Subcutaneous abdominal adipose tissue (tissue), 5 donors: ENCODE data around the gene KATNB1.
"Not testable (repeated sequence)": the region's sequence is repeated elsewhere in the genome, so short reads cannot be mapped to it uniquely, and the experiment has no call there.

ENCODE experiments used
- H3K27ac ChIP-seq: one replicate; pipeline ENCODE4 v1.7.0; 2013; ENCODE audit warnings: low read depth, mild to moderate bottlenecking, inconsistent platforms, low read length, moderate library complexity
- H3K27me3 ChIP-seq, 5 donors: one replicate each; pipeline ENCODE4 v1.7.0; 2013; ENCODE audit warnings: low read length in 5 of 5, inconsistent platforms in 1 of 5; ENCODE audit not compliant: control insufficient read depth in 5 of 5, insufficient read depth in 4 of 5
- H3K36me3 ChIP-seq, 5 donors: one replicate each; pipeline ENCODE4 v1.7.0; 2013; ENCODE audit warnings: low read length in 5 of 5; ENCODE audit not compliant: control insufficient read depth in 5 of 5, insufficient read depth in 5 of 5
- H3K4me1 ChIP-seq, 5 donors: one replicate each; pipeline ENCODE4 v1.7.0; 2013; ENCODE audit warnings: low read length in 5 of 5, mild to moderate bottlenecking in 3 of 5, moderate library complexity in 1 of 5; ENCODE audit not compliant: control insufficient read depth in 5 of 5, insufficient read depth in 5 of 5
- H3K4me3 ChIP-seq, 5 donors: one replicate each; pipeline ENCODE4 v1.7.0; 2013; ENCODE audit warnings: low read length in 5 of 5, low read depth in 1 of 5
- H3K9ac ChIP-seq, 5 donors: one replicate each; pipeline ENCODE4 v1.7.0; 2013; ENCODE audit warnings: low read length in 5 of 5, mild to moderate bottlenecking in 4 of 5, moderate library complexity in 3 of 5
- H3K9me3 ChIP-seq, 5 donors: one replicate each; pipeline ENCODE4 v1.7.0; 2013; ENCODE audit warnings: low read length in 5 of 5; ENCODE audit not compliant: control insufficient read depth in 5 of 5
- donor health status: healthy.
- donor health status: healthy.
- donor health status: healthy.
- donor health status: healthy.
- donor health status: healthy.

KATNB1 gene

DNA sequence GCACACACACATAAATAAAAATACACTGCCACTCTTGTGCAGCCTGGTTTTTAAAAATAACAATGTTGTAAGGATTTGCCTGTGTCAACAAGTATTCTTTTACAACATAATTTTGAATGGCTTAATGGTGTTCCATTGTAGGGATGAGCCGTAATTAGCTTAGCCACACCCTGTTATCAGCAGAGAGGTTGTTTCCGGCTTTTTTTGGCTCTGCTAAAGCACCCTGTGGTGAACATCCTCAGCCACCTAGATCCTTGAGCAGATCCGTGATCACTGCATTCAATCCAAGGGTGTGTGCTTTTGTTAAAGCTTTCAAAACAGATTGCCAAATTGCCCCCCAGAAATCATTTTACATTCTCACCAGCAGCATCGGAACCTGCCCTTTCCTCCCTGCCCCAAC lies 7.0 kb downstream of the KATNB1 start:
- H3K9me3 ChIP-seq, result no peaks in the 10 kb centered on the region
- H3K4me3 ChIP-seq, result no peak overlapping the region
- no peaks in the 10 kb centered on the region for H3K4me1 ChIP-seq
- H3K27me3 ChIP-seq, result no peaks in the 10 kb centered on the region
- peaks cover 0 to 35% (median 15%) of the 10 kb centered on the region in 5 donors for H3K36me3 ChIP-seq
- no peak overlapping the region for H3K9ac ChIP-seq
- no peak overlapping the region for H3K27ac ChIP-seq

DNA sequence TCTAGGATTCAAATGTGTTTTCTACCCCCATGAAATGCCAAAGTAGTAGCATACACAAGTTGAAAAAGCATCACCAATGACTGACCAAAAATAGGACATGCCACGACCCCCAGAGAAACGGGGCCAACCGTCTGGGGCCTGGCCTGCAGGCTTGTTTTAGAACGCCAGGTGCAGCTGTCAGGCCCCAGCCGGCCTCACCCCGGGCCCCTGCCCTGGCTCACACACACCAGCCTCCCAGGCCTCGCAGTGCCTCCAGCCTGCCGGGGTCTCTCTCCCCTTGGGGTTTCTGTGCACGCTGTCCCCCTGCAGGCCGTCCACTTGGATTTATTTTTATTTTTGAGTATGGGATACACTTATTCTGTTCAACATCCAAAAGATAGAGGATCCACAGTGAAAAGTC lies 7.9 kb downstream of the KATNB1 start:
- H3K4me3 ChIP-seq, result no peak overlapping the region
- no peaks in the 10 kb centered on the region for H3K9me3 ChIP-seq
- H3K4me1 ChIP-seq, result no peaks in the 10 kb centered on the region
- peaks cover 0 to 42% (median 18%) of the 10 kb centered on the region in 5 donors for H3K36me3 ChIP-seq
- no peak overlapping the region for H3K9ac ChIP-seq
- no peaks in the 10 kb centered on the region for H3K27me3 ChIP-seq
- no peak overlapping the region for H3K27ac ChIP-seq

DNA sequence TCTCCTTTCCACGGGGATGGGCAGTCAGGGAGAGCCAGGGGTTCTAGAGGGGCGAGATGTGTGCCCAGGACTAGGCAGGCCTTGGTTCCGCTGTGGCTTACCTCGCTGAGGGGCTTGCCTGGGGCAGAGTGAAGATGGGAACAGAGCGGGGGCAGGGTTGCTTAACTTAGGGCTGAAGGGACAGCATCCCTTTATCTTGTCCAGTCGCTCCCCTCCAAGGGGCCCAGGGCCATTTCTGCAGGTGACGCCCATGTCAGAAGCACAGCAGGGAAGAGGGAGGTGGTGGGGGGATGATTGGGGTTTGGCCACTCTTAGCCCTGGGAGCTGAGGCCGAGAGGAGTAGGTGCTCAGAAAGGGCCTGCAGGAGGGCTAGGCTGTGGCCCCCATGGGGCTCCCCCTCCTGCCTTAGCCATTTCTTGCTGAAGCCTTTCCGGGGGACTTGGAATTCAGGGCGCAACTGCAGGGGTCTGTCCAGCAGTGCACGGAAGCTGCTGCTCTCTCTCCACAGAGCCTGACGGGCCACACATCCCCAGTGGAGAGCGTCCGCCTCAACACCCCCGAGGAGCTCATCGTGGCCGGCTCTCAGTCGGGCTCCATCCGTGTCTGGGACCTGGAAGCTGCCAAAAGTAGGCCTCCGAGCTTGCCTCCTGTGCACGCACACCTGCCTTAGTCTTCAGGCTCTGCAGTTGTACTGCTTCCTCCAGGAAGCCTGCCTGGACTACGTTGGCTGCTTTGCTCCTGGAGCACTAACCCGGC lies 8.5 kb downstream of the KATNB1 start:
- Histone ChIP-seq H3K9me3 (no peaks in the 10 kb centered on the region), H3K9ac (no peak overlapping the region), H3K36me3 (peaks cover 0 to 47% (median 18%) of the 10 kb centered on the region in 5 donors), H3K4me3 (no peak overlapping the region), H3K27ac (no peak overlapping the region), H3K27me3 (no peaks in the 10 kb centered on the region), H3K4me1 (no peaks in the 10 kb centered on the region)

DNA sequence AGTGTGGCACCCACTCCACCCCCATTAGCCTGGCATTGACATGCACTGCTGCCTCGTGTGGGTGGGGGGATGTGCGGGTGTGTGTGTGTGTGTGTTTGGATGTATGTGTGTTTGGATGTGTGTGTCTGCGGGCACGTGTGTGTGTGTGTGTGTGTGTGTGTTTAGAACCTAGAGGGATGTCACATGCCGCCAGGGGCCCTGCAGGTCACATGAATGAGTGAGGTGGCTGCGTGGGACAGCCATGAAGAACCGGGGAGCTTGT lies 9.0 kb downstream of the KATNB1 start:
- Histone ChIP-seq H3K27ac (no peak overlapping the region), H3K36me3 (peaks cover 0 to 47% (median 18%) of the 10 kb centered on the region in 5 donors), H3K4me3 (no peak overlapping the region), H3K9me3 (no peaks in the 10 kb centered on the region), H3K4me1 (no peaks in the 10 kb centered on the region), H3K9ac (no peak overlapping the region), H3K27me3 (no peaks in the 10 kb centered on the region)

DNA sequence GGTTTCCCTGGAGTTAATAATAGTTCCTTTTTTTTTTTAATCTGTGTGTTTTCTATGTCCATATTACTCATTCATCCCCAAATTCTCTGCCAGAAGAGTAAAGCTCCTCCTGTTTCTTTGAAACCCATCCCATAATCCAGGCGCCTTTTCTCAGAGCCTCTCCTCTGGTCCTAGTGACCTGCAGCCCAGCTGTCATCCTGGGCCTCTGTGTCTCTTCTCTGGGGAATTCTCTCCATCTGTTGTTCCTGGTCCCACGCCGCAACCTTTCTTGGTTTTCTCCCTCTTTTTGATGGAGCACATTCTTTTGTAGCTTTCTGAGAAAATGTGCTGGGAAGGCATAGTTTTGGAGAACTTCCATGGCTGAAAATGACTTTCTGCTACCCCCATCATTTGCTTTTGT lies 10.2 kb downstream of the KATNB1 start:
- no peak overlapping the region for H3K27ac ChIP-seq
- H3K4me1 ChIP-seq, result no peaks in the 10 kb centered on the region
- H3K4me3 ChIP-seq, result no peak overlapping the region
- no peaks in the 10 kb centered on the region for H3K27me3 ChIP-seq
- H3K36me3 ChIP-seq, result peaks cover 0 to 47% (median 21%) of the 10 kb centered on the region in 5 donors
- no peak overlapping the region for H3K9ac ChIP-seq
- H3K9me3 ChIP-seq, result no peaks in the 10 kb centered on the region

DNA sequence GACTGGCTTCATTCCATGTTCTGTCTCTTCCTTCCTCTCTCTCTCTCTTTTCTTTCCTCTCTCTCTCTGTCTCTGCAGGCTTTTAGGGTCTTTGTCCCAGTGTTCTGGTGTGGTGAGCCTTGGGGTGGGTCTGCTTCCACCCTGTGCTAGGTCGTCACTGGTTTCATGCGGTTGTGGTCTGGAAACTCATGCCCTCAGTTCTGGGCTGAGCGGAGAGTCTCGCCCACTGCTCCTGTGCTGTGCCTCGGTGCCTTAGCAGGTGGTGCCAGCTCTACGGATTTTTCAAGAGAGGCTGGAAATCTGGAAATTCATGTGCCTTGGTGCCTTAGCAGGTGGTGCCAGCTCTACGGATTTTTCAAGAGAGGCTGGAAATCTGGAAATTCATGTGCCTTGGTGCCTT lies 10.7 kb downstream of the KATNB1 start:
- peaks cover 0 to 53% (median 27%) of the 10 kb centered on the region in 5 donors for H3K36me3 ChIP-seq
- H3K27ac ChIP-seq, H3K9me3 ChIP-seq, H3K9ac ChIP-seq, H3K27me3 ChIP-seq, H3K4me3 ChIP-seq, H3K4me1 ChIP-seq: not testable (repeated sequence)

DNA sequence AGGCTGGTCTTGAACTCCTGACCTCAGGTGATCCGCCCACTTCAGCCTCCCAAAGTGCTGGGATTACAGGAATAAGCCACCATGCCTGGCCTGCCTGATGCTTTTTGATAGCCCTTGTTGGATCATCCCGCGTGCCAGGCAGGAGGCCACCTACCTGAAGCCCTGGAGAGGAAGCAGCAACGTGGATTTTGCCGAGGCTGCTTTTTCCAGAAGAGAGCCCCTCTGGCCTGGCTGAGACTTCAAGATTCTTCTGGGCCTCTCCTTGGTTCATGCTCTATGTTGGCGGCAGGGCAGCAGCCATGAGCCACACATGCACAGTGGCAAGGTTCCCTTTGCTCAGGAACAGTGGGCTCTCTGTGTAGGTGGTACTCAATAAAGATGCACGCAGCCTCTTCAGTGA lies 11.5 kb downstream of the KATNB1 start:
- H3K9ac ChIP-seq, result no peak overlapping the region
- H3K4me1 ChIP-seq, result no peaks in the 10 kb centered on the region
- peaks cover 0 to 59% (median 33%) of the 10 kb centered on the region in 5 donors for H3K36me3 ChIP-seq
- no peaks in the 10 kb centered on the region for H3K9me3 ChIP-seq
- no peaks in the 10 kb centered on the region for H3K27me3 ChIP-seq
- H3K27ac ChIP-seq, result no peak overlapping the region
- H3K4me3 ChIP-seq, result no peak overlapping the region

DNA sequence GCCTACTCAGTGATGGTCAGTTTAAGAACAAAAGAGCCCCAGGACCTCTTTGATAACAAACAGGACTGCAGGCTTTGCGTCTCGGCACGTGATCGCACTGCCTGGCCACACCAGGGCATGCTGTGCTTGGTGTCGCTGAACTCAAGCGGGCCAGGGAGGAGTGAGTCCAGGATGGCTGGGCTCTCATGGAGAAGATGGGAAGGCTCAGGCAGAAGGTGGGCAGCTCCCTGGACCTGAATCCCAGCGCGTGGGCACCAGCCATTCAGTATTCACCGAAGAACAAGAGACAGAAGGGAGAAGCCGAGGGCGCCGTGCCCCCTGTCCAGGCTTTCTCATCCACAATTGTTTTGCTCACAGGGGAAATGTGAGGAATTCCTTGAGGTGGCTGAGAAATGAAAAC lies 11.9 kb downstream of the KATNB1 start:
- Histone ChIP-seq H3K36me3 (peaks cover 0 to 59% (median 33%) of the 10 kb centered on the region in 5 donors), H3K4me1 (no peaks in the 10 kb centered on the region), H3K9me3 (no peaks in the 10 kb centered on the region), H3K27ac (no peak overlapping the region), H3K9ac (no peak overlapping the region), H3K27me3 (no peaks in the 10 kb centered on the region), H3K4me3 (no peak overlapping the region)

DNA sequence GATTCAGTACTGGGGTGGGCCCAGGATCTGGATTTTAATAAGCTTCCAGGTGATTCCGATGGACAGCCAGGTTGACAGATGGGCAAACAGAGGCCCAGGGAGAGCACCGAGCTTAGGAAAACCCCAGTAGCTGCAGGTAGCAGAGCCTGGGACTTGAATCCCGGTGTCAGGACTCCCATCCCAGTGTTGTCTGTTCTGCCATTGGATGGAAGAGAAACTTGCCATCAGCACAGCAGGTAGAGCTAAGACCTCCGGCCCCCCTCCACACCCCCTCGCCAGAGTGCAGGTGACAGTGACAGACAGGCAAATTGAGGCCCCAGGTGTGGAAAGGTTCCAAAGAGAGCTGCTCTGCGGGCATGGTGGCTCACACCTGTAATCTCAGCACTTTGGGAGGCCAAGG lies 12.4 kb downstream of the KATNB1 start:
- H3K36me3 ChIP-seq, result peaks cover 0 to 64% (median 33%) of the 10 kb centered on the region in 5 donors
- H3K4me1 ChIP-seq, result no peaks in the 10 kb centered on the region
- no peak overlapping the region for H3K4me3 ChIP-seq
- no peaks in the 10 kb centered on the region for H3K27me3 ChIP-seq
- no peaks in the 10 kb centered on the region for H3K9me3 ChIP-seq
- H3K27ac ChIP-seq, result no peak overlapping the region
- no peak overlapping the region for H3K9ac ChIP-seq

DNA sequence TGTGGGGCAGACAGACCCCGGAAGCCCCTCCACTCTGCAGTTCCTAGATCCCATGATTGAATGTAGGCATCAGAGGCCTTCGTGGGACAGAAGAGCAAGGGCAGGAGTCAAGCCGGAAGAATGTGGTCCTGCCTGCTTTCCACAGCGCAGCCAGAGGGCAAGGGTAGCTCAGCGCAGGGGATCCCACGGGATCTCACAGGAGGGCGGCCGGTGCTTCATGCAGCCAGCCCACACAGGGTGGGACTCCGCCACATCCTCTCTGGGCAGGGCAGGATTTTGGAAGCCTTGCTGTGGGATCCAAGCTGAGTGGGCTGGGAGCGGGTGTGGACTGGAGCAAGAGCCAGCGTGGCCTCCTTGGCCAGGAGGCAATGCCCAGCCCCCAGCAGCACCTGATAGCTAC lies 13.0 kb downstream of the KATNB1 start:
- no peaks in the 10 kb centered on the region for H3K27me3 ChIP-seq
- H3K4me1 ChIP-seq, result no peaks in the 10 kb centered on the region
- H3K9ac ChIP-seq, result no peak overlapping the region
- no peaks in the 10 kb centered on the region for H3K9me3 ChIP-seq
- H3K36me3 ChIP-seq, result peaks cover 0 to 67% (median 36%) of the 10 kb centered on the region in 5 donors
- no peak overlapping the region for H3K27ac ChIP-seq
- H3K4me3 ChIP-seq, result no peak overlapping the region
